ENCODE results near the gene COG1. TPM values are rescaled to one million over a fixed set of nuclear protein-coding genes. Genes with fewer than 3 reads are reported as not detected.

COG1 gene
- total and polyA plus RNA-seq, 9 of the 15 experiments (the other 6 are each of a cell fraction or from before 2014, with no cell fraction given): 9.5 to 26.8 (median 12.9) TPM

GRCh38 chr17:73234736-73235135 lies 41.9 kb downstream of the COG1 start (continued):
- TF ChIP-seq FOXK1 (CRISPR knock-in tag; IDR thresholded peaks at IDR 0.05; ENCODE audit: borderline replicate concordance): no peak
- TF ChIP-seq SAFB (IDR thresholded peaks at IDR 0.05; ENCODE audit: borderline replicate concordance, low read depth, low read length): no peak
- no peak for TF ChIP-seq MYBL2 (IDR thresholded peaks at IDR 0.05; ENCODE audit: low read depth)
- TF ChIP-seq MYBL2 (CRISPR knock-in tag; IDR thresholded peaks at IDR 0.05; ENCODE audit: borderline replicate concordance): no peak
- no peak for TF ChIP-seq ZNF174 (CRISPR knock-in tag; IDR thresholded peaks at IDR 0.05)
- no peak for TF ChIP-seq ARID1B (IDR thresholded peaks at IDR 0.05)
- TF ChIP-seq ZNF512 (tag; IDR thresholded peaks at IDR 0.05): no peak
- no peak for TF ChIP-seq TEAD4 (IDR thresholded peaks at IDR 0.05; ENCODE audit: low read length)
- no peak for TF ChIP-seq TEAD4 (CRISPR knock-in tag; IDR thresholded peaks at IDR 0.05; ENCODE audit: borderline replicate concordance)
- TF ChIP-seq HMBOX1 (IDR thresholded peaks at IDR 0.05): no peak
- TF ChIP-seq SUPT5H (IDR thresholded peaks at IDR 0.05): no peak
- TF ChIP-seq TARDBP (IDR thresholded peaks at IDR 0.05): no peak
- no peak for TF ChIP-seq NR1H2 (CRISPR knock-in tag; IDR thresholded peaks at IDR 0.05)

Data from K562 (cell line).